RWPE2 (cell line): ENCODE data around the gene ACTG2.

Experiments
- ATAC-seq: fragments of 200-7000 bp; cut with Tn5 transposase; 3 replicates; pipeline ENCODE4 v1.9.1; 2021; ENCODE audit warnings: low read depth
- DNase-seq: peaks from one replicate; pipeline ENCODE4 v3.0.0-alpha.2; 2020; ENCODE audit warnings: low spot score
- H3K27ac ChIP-seq: fragments of 450-650 bp; 2 replicates; pipeline ENCODE4 v1.5.1; 2017; ENCODE audit warnings: mild to moderate bottlenecking; ENCODE audit not compliant: poor library complexity, severe bottlenecking
- H3K27me3 ChIP-seq: fragments of 250-450 bp; sonication (Bioruptor Pico); 2 replicates; pipeline ENCODE4 v1.5.1; 2021; ENCODE audit warnings: mild to moderate bottlenecking, moderate library complexity; ENCODE audit not compliant: insufficient read depth, poor library complexity, severe bottlenecking
- H3K36me3 ChIP-seq: fragments of 250-450 bp; sonication (Bioruptor Pico); 2 replicates; pipeline ENCODE4 v1.5.1; 2020; ENCODE audit warnings: low read depth, mild to moderate bottlenecking, moderate library complexity
- H3K4me1 ChIP-seq: fragments of 250-450 bp; sonication (Bioruptor Pico); 2 replicates; pipeline ENCODE4 v1.5.1; 2021; ENCODE audit warnings: mild to moderate bottlenecking, moderate library complexity; ENCODE audit not compliant: insufficient read depth, poor library complexity, severe bottlenecking
- H3K4me3 ChIP-seq: fragments of 250-450 bp; sonication (Bioruptor Pico); 2 replicates; pipeline ENCODE4 v1.5.1; 2021; ENCODE audit warnings: mild to moderate bottlenecking, moderate library complexity; ENCODE audit not compliant: severe bottlenecking
- H3K9me3 ChIP-seq: fragments of 250-450 bp; sonication (Bioruptor Pico); 2 replicates; pipeline ENCODE4 v1.5.1; 2021; ENCODE audit warnings: mild to moderate bottlenecking, moderate library complexity; ENCODE audit not compliant: severe bottlenecking
- CTCF ChIP-seq: fragments of 450-650 bp; IDR thresholded peaks from one replicate; pipeline ENCODE4 v1.5.1; 2017; ENCODE audit warnings: mild to moderate bottlenecking, moderate library complexity; ENCODE audit not compliant: poor library complexity, severe bottlenecking

ACTG2 gene

GRCh38 chr2:73911548-73912208, 18.9 kb downstream of the ACTG2 start:
- no peak for TF ChIP-seq CTCF
- Histone ChIP-seq H3K36me3 (no peaks in the 10 kb centered on the region), H3K4me1 (no peaks in the 10 kb centered on the region), H3K9me3 (no peaks in the 10 kb centered on the region), H3K27ac (no peak overlapping the region), H3K27me3 (no peaks in the 10 kb centered on the region), H3K4me3 (no peak overlapping the region)
- DNase-seq (no peak), ATAC-seq (no peak)

GRCh38 chr2:73913414-73914054, 20.7 kb downstream of the ACTG2 start:
- no peak for ATAC-seq
- DNase-seq = no peak
- H3K27ac ChIP-seq = no peak overlapping the region
- no peak for TF ChIP-seq CTCF
- no peaks in the 10 kb centered on the region for H3K4me1 ChIP-seq
- no peaks in the 10 kb centered on the region for H3K36me3 ChIP-seq
- H3K27me3 ChIP-seq = no peaks in the 10 kb centered on the region
- H3K9me3 ChIP-seq = no peaks in the 10 kb centered on the region
- H3K4me3 ChIP-seq = no peak overlapping the region

GRCh38 chr2:73914667-73915066, 21.9 kb downstream of the ACTG2 start:
- Histone ChIP-seq H3K4me3 (no peak overlapping the region), H3K27me3 (no peaks in the 10 kb centered on the region), H3K9me3 (no peaks in the 10 kb centered on the region), H3K36me3 (no peaks in the 10 kb centered on the region), H3K27ac (no peak overlapping the region), H3K4me1 (no peaks in the 10 kb centered on the region)
- ATAC-seq (no peak), DNase-seq (no peak)
- no peak for TF ChIP-seq CTCF

- DNase-seq = no peak
- no peak for ATAC-seq
- no peaks in the 10 kb centered on the region for H3K36me3 ChIP-seq
Measured at GRCh38 chr2:73915437-73915993, 22.7 kb downstream of the ACTG2 start.

More at GRCh38 chr2:73915437-73915993, 22.7 kb downstream of the ACTG2 start:
- Histone ChIP-seq H3K27ac (no peak overlapping the region), H3K4me3 (no peak overlapping the region), H3K9me3 (no peaks in the 10 kb centered on the region), H3K27me3 (no peaks in the 10 kb centered on the region), H3K4me1 (no peaks in the 10 kb centered on the region)
- no peak for TF ChIP-seq CTCF
